D341Med (cell line): ENCODE measurements around the gene STRN.
"Not testable (repeated sequence)": the region's sequence is repeated elsewhere in the genome, so short reads cannot be mapped to it uniquely, and the experiment has no call there.

Experiments used
- DNase-seq: peaks from one replicate; pipeline ENCODE4 v3.0.0; 2012; ENCODE audit warnings: low spot score

STRN gene

GRCh38 chr2:36834731-36835524 is 131.4 kb downstream of the STRN start:
- no peak for DNase-seq

- no peak for DNase-seq
These were observed 132.1 kb downstream of the STRN start for GRCh38 chr2:36834203-36834602.

GRCh38 chr2:36831185-36831584 is 135.2 kb downstream of the STRN start:
- no peak for DNase-seq

GRCh38 chr2:36824683-36825082 is 141.7 kb downstream of the STRN start:
- DNase-seq, result not testable (repeated sequence)

- no peak for DNase-seq
These were observed 142.1 kb downstream of the STRN start for GRCh38 chr2:36824273-36824672.

GRCh38 chr2:36823862-36824261 is 142.5 kb downstream of the STRN start:
- no peak for DNase-seq

GRCh38 chr2:36820942-36821605 is 145.3 kb downstream of the STRN start:
- DNase-seq, result no peak

GRCh38 chr2:36819095-36819711 is 147.1 kb downstream of the STRN start:
- DNase-seq, result no peak

- no peak for DNase-seq
These were observed 147.8 kb downstream of the STRN start for GRCh38 chr2:36818542-36818941.

- no peak for DNase-seq
These were observed 154.1 kb downstream of the STRN start for GRCh38 chr2:36812196-36812595.

GRCh38 chr2:36811071-36811470 is 155.3 kb downstream of the STRN start:
- DNase-seq, result no peak

- no peak for DNase-seq
These were observed 157.3 kb downstream of the STRN start for GRCh38 chr2:36809069-36809445.

- no peak for DNase-seq
These were observed 157.8 kb downstream of the STRN start for GRCh38 chr2:36808386-36809068.

- no peak for DNase-seq
These were observed 159.0 kb downstream of the STRN start for GRCh38 chr2:36807223-36807886.

- DNase-seq, result no peak
These were observed 160.6 kb downstream of the STRN start for GRCh38 chr2:36805635-36806224.

- DNase-seq, result no peak
These were observed 163.4 kb downstream of the STRN start for GRCh38 chr2:36802952-36803351.

GRCh38 chr2:36801088-36801487 is 165.2 kb downstream of the STRN start:
- no peak for DNase-seq

GRCh38 chr2:36800381-36800780 is 166.0 kb downstream of the STRN start:
- DNase-seq, result no peak

- DNase-seq, result no peak
These were observed 167.6 kb downstream of the STRN start for GRCh38 chr2:36798724-36799123.

- no peak for DNase-seq
These were observed 168.8 kb downstream of the STRN start for GRCh38 chr2:36797324-36798070.
